Thoracic aorta (tissue), 2 donors: ENCODE results near the gene CNIH2. TPM values are rescaled to one million over a fixed set of nuclear protein-coding genes. Genes with fewer than 3 reads are reported as not detected.

ENCODE experiments used
- ATAC-seq: fragments of 150-250 bp; one replicate; pipeline ENCODE4 v1.8.0; 2017; ENCODE audit warnings: low read depth; ENCODE audit not compliant: insufficient number of reproducible peaks, low FRiP score
- DNase-seq: peaks from one replicate; pipeline ENCODE4 v3.0.0-alpha.2; 2020; ENCODE audit warnings: low spot score
- H3K27ac ChIP-seq, 2 donors: fragments of 200-600 bp; sonication (generic); 1 replicate in 1 of 2; 2 replicates in 1 of 2; pipeline ENCODE4 v1.5.1; 2016; ENCODE audit warnings: mild to moderate bottlenecking in 2 of 2, moderate library complexity in 2 of 2
- H3K27me3 ChIP-seq: fragments of 200-600 bp; sonication (generic); replicated peaks from 2 replicates; pipeline ENCODE4 v1.6.0; 2016; ENCODE audit warnings: mild to moderate bottlenecking; ENCODE audit not compliant: insufficient read depth
- H3K36me3 ChIP-seq: fragments of 200-600 bp; sonication (generic); one replicate; pipeline ENCODE4 v1.5.1; 2016
- H3K4me1 ChIP-seq, 2 donors: fragments of 200-600 bp; sonication (generic); 1 replicate in 1 of 2; 2 replicates in 1 of 2; pipeline versions ENCODE4 v1.5.1 to v1.6.0; 2016; ENCODE audit warnings: low read depth in 2 of 2, mild to moderate bottlenecking in 1 of 2; ENCODE audit not compliant: control insufficient read depth in 1 of 2
- H3K4me3 ChIP-seq: fragments of 200-600 bp; sonication (generic); 2 replicates; pipeline ENCODE4 v1.5.1; 2016; ENCODE audit warnings: mild to moderate bottlenecking
- H3K9me3 ChIP-seq: fragments of 200-600 bp; sonication (generic); 2 replicates; pipeline ENCODE4 v1.5.1; 2016
- CTCF ChIP-seq: fragments of 200-600 bp; sonication (generic); IDR thresholded peaks from one replicate; pipeline ENCODE4 v1.5.1; 2019; ENCODE audit warnings: antibody characterized with exemption
- total RNA-seq, 2 donors: library from RNA; depleted of rRNA; stranded (reverse); fragments of >200 nt; gene quantifications; one replicate each; pipeline versions ENCODE4 v1.1.0 to v1.2.3, GENCODE V29; 2016

The CNIH2 gene
- total RNA-seq, 2 donors from 2014 or later, result not detected

- no peak for TF ChIP-seq CTCF
- Histone ChIP-seq H3K4me1 (peaks cover 15 to 29% of the 10 kb centered on the region in 2 donors), H3K36me3 (peaks cover 25% of the 10 kb centered on the region), H3K9me3 (no peaks in the 10 kb centered on the region), H3K27me3 (no peaks in the 10 kb centered on the region), H3K27ac (peak overlapping the region; percentile 95 to 97), H3K4me3 (peak overlapping the region; percentile 94)
- no peak for DNase-seq
- no peak for ATAC-seq
These were observed 11.5 kb upstream of the CNIH2 start for GRCh38 chr11:66266378-66267038.

- Histone ChIP-seq H3K4me1 (peaks cover 15 to 29% of the 10 kb centered on the region in 2 donors), H3K4me3 (peak overlapping the region; percentile 94), H3K27ac (peak overlapping the region; percentile 95 to 97), H3K27me3 (no peaks in the 10 kb centered on the region), H3K36me3 (peaks cover 26% of the 10 kb centered on the region), H3K9me3 (no peaks in the 10 kb centered on the region)
- no peak for TF ChIP-seq CTCF
- ATAC-seq (no peak), DNase-seq (no peak)
These were observed 11.0 kb upstream of the CNIH2 start for GRCh38 chr11:66267039-66267378.

GRCh38 chr11:66267379-66268243, 10.4 kb upstream of the CNIH2 start:
- Histone ChIP-seq H3K4me3 (peak overlapping the region; percentile 94), H3K4me1 (peaks cover 15 to 29% of the 10 kb centered on the region in 2 donors), H3K36me3 (peaks cover 27% of the 10 kb centered on the region), H3K27me3 (no peaks in the 10 kb centered on the region), H3K27ac (peak overlapping the region; percentile 95 to 97), H3K9me3 (no peaks in the 10 kb centered on the region)
- TF ChIP-seq CTCF, result peak; percentile 47
- ATAC-seq, result peak; percentile 79
- DNase-seq, result peak; percentile 75

GRCh38 chr11:66268244-66268951, 9.6 kb upstream of the CNIH2 start, which contains the start of gene RAB1B:
TSS of gene RAB1B (plus strand) at chr11:66268639. CDS start at chr11:66268680, 41 bp downstream.
- Histone ChIP-seq H3K4me3 (peak within 1 kb of the TSS; percentile 94), H3K27ac (peak within 1 kb of the TSS; percentile 95 to 97), H3K36me3 (peaks cover 28% of the 10 kb centered on the region), H3K4me1 (peaks cover 15 to 29% of the 10 kb centered on the region in 2 donors), H3K9me3 (no peaks in the 10 kb centered on the region), H3K27me3 (no peaks in the 10 kb centered on the region)
- ATAC-seq, result peak; percentile 89
- DNase-seq, result peak; percentile 99
- TF ChIP-seq CTCF, result no peak
